Lung microvascular endothelial cell (primary cell): ENCODE measurements around the gene FMR1NB. TPM values are rescaled to one million over a fixed set of nuclear protein-coding genes. Genes with fewer than 3 reads are reported as not detected.

Experiments
- DNase-seq, 2 donors: peaks; one replicate each; pipeline versions ENCODE4 v3.0.0 to v3.0.0-alpha.2; 2010; ENCODE audit warnings: low read depth in 2 of 2
- total RNA-seq: library from RNA; depleted of rRNA; stranded (reverse); fragments of >200 nt; gene quantifications from 2 replicates; pipeline ENCODE4 v1.2.1, GENCODE V29; 2014

FMR1NB gene
- total RNA-seq, 1 donor from 2014 or later = not detected

DNA sequence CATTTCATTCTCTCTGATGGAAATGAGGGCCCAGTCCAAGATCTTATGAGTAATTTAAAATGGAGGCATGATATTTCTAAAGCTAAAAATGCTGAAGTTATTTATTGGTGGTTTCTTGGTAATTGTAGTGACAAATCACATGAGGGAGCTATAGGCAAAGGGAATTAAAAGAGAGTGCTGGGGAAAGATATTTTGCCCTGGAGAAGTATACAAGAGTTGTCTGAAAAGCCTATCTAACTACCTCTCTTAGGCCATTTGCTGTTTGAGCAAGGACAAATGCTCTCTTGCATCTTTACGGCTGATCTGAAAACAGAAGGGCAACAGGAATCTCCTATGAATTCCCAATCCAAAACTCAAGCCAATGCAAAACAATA is 89.4 kb downstream of the FMR1NB start:
- no peak for DNase-seq

Other genes starting within 250 kb of the FMR1NB start
- gene FMR1, start 69.4 kb upstream of the FMR1NB start, total RNA-seq = 20.7 and 25.2 TPM in 2 replicates